HL-60 (cell line): ENCODE results near the gene MAP3K10.

Source experiments
- GABPA ChIP-seq: IDR thresholded peaks from 2 replicates; pipeline ENCODE4 v1.6.1; 2012; ENCODE audit warnings: low read depth
- POLR2AphosphoS5 ChIP-seq: IDR thresholded peaks from 2 replicates; pipeline ENCODE4 v1.6.1; 2012; ENCODE audit warnings: low read depth
- SPI1 ChIP-seq: IDR thresholded peaks from 2 replicates; pipeline ENCODE4 v1.6.1; 2012; ENCODE audit warnings: low read depth, mild to moderate bottlenecking, borderline replicate concordance
- TF ChIP-seq, protein P1 (sequence below): IDR thresholded peaks from one replicate; pipeline ENCODE4 v1.5.1; 2011; ENCODE audit warnings: low read length, control low read depth, inconsistent platforms; ENCODE audit not compliant: insufficient read depth
- TF ChIP-seq, protein P2 (sequence below): IDR thresholded peaks from 2 replicates; pipeline ENCODE4 v1.6.1; 2012; ENCODE audit warnings: low read depth; ENCODE audit not compliant: insufficient replicate concordance

GRCh38 chr19:40239415-40240226 lies 48.4 kb downstream of the MAP3K10 start:
- TF ChIP-seq, protein P1, sequence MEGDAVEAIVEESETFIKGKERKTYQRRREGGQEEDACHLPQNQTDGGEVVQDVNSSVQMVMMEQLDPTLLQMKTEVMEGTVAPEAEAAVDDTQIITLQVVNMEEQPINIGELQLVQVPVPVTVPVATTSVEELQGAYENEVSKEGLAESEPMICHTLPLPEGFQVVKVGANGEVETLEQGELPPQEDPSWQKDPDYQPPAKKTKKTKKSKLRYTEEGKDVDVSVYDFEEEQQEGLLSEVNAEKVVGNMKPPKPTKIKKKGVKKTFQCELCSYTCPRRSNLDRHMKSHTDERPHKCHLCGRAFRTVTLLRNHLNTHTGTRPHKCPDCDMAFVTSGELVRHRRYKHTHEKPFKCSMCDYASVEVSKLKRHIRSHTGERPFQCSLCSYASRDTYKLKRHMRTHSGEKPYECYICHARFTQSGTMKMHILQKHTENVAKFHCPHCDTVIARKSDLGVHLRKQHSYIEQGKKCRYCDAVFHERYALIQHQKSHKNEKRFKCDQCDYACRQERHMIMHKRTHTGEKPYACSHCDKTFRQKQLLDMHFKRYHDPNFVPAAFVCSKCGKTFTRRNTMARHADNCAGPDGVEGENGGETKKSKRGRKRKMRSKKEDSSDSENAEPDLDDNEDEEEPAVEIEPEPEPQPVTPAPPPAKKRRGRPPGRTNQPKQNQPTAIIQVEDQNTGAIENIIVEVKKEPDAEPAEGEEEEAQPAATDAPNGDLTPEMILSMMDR: no peak
- TF ChIP-seq, protein P2, sequence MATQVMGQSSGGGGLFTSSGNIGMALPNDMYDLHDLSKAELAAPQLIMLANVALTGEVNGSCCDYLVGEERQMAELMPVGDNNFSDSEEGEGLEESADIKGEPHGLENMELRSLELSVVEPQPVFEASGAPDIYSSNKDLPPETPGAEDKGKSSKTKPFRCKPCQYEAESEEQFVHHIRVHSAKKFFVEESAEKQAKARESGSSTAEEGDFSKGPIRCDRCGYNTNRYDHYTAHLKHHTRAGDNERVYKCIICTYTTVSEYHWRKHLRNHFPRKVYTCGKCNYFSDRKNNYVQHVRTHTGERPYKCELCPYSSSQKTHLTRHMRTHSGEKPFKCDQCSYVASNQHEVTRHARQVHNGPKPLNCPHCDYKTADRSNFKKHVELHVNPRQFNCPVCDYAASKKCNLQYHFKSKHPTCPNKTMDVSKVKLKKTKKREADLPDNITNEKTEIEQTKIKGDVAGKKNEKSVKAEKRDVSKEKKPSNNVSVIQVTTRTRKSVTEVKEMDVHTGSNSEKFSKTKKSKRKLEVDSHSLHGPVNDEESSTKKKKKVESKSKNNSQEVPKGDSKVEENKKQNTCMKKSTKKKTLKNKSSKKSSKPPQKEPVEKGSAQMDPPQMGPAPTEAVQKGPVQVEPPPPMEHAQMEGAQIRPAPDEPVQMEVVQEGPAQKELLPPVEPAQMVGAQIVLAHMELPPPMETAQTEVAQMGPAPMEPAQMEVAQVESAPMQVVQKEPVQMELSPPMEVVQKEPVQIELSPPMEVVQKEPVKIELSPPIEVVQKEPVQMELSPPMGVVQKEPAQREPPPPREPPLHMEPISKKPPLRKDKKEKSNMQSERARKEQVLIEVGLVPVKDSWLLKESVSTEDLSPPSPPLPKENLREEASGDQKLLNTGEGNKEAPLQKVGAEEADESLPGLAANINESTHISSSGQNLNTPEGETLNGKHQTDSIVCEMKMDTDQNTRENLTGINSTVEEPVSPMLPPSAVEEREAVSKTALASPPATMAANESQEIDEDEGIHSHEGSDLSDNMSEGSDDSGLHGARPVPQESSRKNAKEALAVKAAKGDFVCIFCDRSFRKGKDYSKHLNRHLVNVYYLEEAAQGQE: no peak
- TF ChIP-seq POLR2AphosphoS5: no peak
- no peak for TF ChIP-seq GABPA
- no peak for TF ChIP-seq SPI1
